Measurements from ENCODE around the gene ITGB5.

ITGB5 gene

DNA sequence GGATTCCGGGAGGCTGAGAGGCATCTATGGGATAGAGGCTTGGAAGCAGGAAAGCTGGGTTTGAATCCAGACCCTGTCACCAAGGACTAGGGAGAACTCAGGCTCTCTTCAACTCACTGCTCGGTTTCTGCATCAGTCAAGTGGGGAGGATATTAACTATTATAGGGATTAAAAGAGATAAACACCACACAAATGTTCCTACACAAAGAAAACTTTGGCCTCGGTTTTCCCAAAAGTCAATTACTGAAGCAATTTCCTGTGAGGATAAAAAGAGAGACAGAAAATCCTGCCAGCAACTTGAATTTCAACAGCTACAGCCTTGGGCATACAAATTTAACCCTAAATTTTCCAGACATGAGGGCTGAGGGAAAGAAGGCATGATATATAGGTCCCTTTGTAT, 36.0 kb downstream of the ITGB5 start:
- TF ChIP-seq, protein P1, sequence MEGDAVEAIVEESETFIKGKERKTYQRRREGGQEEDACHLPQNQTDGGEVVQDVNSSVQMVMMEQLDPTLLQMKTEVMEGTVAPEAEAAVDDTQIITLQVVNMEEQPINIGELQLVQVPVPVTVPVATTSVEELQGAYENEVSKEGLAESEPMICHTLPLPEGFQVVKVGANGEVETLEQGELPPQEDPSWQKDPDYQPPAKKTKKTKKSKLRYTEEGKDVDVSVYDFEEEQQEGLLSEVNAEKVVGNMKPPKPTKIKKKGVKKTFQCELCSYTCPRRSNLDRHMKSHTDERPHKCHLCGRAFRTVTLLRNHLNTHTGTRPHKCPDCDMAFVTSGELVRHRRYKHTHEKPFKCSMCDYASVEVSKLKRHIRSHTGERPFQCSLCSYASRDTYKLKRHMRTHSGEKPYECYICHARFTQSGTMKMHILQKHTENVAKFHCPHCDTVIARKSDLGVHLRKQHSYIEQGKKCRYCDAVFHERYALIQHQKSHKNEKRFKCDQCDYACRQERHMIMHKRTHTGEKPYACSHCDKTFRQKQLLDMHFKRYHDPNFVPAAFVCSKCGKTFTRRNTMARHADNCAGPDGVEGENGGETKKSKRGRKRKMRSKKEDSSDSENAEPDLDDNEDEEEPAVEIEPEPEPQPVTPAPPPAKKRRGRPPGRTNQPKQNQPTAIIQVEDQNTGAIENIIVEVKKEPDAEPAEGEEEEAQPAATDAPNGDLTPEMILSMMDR (IDR thresholded peaks at IDR 0.05; ENCODE audit: poor library complexity, severe bottlenecking): no peak
- Histone ChIP-seq H3K27ac (ENCODE audit: poor library complexity, severe bottlenecking) (no peak overlapping the region), H3K4me3 (ENCODE audit: severe bottlenecking) (no peak overlapping the region), H3K4me1 (ENCODE audit: insufficient read depth, poor library complexity, severe bottlenecking) (peaks cover 4% of the 10 kb centered on the region), H3K9me3 (ENCODE audit: severe bottlenecking) (no peaks in the 10 kb centered on the region), H3K27me3 (ENCODE audit: insufficient read depth, poor library complexity, severe bottlenecking) (no peaks in the 10 kb centered on the region), H3K36me3 (ENCODE audit: low read depth) (peaks cover 29% of the 10 kb centered on the region)
- no peak for ATAC-seq (ENCODE audit: low read depth)
- no peak for DNase-seq (ENCODE audit: low spot score)

DNA sequence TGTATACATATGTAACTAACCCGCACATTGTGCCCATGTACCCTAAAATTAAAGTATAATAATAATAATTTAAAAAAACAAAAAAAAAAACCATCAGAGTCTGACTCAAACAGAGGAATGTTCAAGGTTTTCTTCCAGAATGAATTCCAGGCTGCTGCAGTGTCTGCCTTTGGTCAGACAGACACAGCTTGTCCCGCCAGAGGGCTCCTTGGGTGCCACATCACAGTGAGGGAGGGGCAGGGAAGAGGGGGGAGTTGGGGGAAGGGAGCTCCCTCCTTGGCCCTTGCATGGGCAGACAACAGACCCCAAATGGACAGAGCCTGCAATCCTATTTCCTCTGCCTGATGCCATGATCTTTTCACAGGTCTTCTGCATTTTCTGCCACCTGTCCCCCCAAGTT, 36.5 kb downstream of the ITGB5 start:
- DNase-seq (ENCODE audit: low spot score): no peak
- TF ChIP-seq, protein P1 (IDR thresholded peaks at IDR 0.05; ENCODE audit: poor library complexity, severe bottlenecking): no peak

DNA sequence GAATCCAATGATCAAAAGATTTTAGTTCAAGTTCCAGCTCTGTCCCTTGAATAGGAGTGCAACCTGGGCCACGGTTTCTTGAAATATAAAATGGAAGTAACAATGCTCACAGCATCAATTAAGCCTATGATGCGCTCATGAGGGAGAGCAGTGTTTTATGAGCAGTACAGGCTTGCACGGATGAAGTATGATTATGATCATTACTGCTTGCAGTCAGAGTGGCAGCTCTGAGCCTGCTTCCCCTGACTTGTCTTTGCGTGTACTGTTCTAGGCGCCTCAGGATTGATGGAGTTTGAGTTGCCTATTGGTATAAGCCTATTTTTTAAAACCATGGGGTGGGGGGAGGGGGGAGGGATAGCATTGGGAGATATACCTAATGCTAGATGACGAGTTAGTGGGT, 37.0 kb downstream of the ITGB5 start:
- Histone ChIP-seq H3K27ac (ENCODE audit: poor library complexity, severe bottlenecking) (no peak overlapping the region), H3K4me1 (ENCODE audit: insufficient read depth, poor library complexity, severe bottlenecking) (peaks cover 13% of the 10 kb centered on the region), H3K4me3 (ENCODE audit: severe bottlenecking) (no peak overlapping the region), H3K9me3 (ENCODE audit: severe bottlenecking) (no peaks in the 10 kb centered on the region), H3K27me3 (ENCODE audit: insufficient read depth, poor library complexity, severe bottlenecking) (no peaks in the 10 kb centered on the region), H3K36me3 (ENCODE audit: low read depth) (peaks cover 25% of the 10 kb centered on the region)
- TF ChIP-seq, protein P1 (IDR thresholded peaks at IDR 0.05; ENCODE audit: poor library complexity, severe bottlenecking): no peak
- no peak for ATAC-seq (ENCODE audit: low read depth)
- DNase-seq (ENCODE audit: low spot score): no peak

More for the DNA sequence above, 36.5 kb downstream of the ITGB5 start:
- Histone ChIP-seq H3K27me3 (ENCODE audit: insufficient read depth, poor library complexity, severe bottlenecking) (no peaks in the 10 kb centered on the region), H3K9me3 (ENCODE audit: severe bottlenecking) (no peaks in the 10 kb centered on the region), H3K4me1 (ENCODE audit: insufficient read depth, poor library complexity, severe bottlenecking) (peaks cover 9% of the 10 kb centered on the region), H3K4me3 (ENCODE audit: severe bottlenecking) (no peak overlapping the region), H3K36me3 (ENCODE audit: low read depth) (peaks cover 28% of the 10 kb centered on the region), H3K27ac (ENCODE audit: poor library complexity, severe bottlenecking) (no peak overlapping the region)
- ATAC-seq (ENCODE audit: low read depth): no peak; the same call in 2 of the 3 replicates

DNA sequence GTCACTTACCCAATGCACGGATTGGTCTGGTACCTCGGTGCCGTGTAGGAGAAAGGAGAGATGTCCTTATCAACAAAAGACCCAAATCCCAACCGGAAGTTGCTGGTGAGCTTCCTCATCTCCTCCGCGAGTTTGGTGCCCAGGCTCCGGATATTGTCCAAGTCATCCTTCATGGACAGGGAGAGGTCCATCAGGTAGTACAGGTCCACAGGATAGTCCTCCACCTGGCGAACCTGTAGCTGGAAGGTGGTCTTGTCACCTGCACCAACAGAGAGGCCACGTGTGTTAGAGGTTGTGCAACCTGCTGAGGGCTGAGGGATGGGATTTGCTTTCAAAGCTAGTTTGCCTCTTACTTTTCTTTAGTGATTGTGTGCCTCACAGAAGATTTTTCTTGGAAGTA, 38.9 kb downstream of the ITGB5 start:
- ATAC-seq (ENCODE audit: low read depth): no peak
- Histone ChIP-seq H3K27ac (ENCODE audit: poor library complexity, severe bottlenecking) (no peak overlapping the region), H3K27me3 (ENCODE audit: insufficient read depth, poor library complexity, severe bottlenecking) (no peaks in the 10 kb centered on the region), H3K9me3 (ENCODE audit: severe bottlenecking) (no peaks in the 10 kb centered on the region), H3K4me3 (ENCODE audit: severe bottlenecking) (no peak overlapping the region), H3K36me3 (ENCODE audit: low read depth) (peaks cover 28% of the 10 kb centered on the region), H3K4me1 (ENCODE audit: insufficient read depth, poor library complexity, severe bottlenecking) (peaks cover 18% of the 10 kb centered on the region)
- DNase-seq (ENCODE audit: low spot score): no peak
- TF ChIP-seq, protein P1 (IDR thresholded peaks at IDR 0.05; ENCODE audit: poor library complexity, severe bottlenecking): no peak

DNA sequence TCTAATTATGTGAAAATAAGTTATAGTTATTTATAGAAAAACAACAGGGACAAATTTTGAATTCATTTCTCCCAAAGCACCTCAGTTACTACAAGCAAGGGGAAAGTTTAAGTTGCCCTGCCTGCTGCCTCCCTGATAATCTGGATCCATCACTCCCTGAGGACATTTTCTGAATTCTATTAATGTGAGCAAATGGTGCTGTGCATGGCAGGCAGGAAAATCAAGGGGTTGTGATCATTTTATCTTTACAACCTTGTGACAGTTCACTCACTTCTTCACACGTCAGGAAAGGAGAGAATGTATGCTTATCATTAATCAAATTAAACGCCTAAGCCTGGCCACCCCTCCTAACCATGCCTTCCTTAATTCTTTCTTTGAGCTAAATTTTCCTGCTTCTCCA, 39.3 kb downstream of the ITGB5 start:
- H3K36me3 ChIP-seq (ENCODE audit: low read depth): peaks cover 31% of the 10 kb centered on the region
- no peaks in the 10 kb centered on the region for H3K27me3 ChIP-seq (ENCODE audit: insufficient read depth, poor library complexity, severe bottlenecking)
- DNase-seq (ENCODE audit: low spot score) (no peak), ATAC-seq (ENCODE audit: low read depth) (no peak)
- TF ChIP-seq, protein P1 (IDR thresholded peaks at IDR 0.05; ENCODE audit: poor library complexity, severe bottlenecking): no peak
- H3K9me3 ChIP-seq (ENCODE audit: severe bottlenecking): no peaks in the 10 kb centered on the region
- no peak overlapping the region for H3K27ac ChIP-seq (ENCODE audit: poor library complexity, severe bottlenecking)
- H3K4me3 ChIP-seq (ENCODE audit: severe bottlenecking): no peak overlapping the region
- H3K4me1 ChIP-seq (ENCODE audit: insufficient read depth, poor library complexity, severe bottlenecking): peaks cover 18% of the 10 kb centered on the region
